ENCODE results near the gene TMEM185A.
"Not testable (repeated sequence)": the region's sequence is repeated elsewhere in the genome, so short reads cannot be mapped to it uniquely, and the experiment has no call there.

DNA sequence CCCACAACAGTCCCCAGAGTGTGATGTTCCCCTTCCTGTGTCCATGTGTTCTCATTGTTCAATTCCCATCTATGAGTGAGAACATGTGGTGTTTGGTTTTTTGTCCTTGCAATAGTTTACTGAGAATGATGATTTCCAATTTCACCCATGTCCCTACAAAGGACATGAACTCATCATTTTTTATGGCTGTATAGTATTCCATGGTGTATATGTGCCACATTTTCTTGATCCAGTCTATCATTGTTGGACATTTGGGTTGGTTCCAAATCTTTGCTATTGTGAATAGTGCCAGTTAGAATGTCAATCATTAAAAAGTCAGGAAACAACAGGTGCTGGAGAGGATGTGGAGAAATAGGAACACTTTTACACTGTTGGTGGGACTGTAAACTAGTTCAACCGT, 11.9 kb downstream of the TMEM185A start:
- TF ChIP-seq, protein P1, sequence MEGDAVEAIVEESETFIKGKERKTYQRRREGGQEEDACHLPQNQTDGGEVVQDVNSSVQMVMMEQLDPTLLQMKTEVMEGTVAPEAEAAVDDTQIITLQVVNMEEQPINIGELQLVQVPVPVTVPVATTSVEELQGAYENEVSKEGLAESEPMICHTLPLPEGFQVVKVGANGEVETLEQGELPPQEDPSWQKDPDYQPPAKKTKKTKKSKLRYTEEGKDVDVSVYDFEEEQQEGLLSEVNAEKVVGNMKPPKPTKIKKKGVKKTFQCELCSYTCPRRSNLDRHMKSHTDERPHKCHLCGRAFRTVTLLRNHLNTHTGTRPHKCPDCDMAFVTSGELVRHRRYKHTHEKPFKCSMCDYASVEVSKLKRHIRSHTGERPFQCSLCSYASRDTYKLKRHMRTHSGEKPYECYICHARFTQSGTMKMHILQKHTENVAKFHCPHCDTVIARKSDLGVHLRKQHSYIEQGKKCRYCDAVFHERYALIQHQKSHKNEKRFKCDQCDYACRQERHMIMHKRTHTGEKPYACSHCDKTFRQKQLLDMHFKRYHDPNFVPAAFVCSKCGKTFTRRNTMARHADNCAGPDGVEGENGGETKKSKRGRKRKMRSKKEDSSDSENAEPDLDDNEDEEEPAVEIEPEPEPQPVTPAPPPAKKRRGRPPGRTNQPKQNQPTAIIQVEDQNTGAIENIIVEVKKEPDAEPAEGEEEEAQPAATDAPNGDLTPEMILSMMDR (conservative IDR thresholded peaks at IDR 0.05 in 1 of 2, IDR thresholded peaks at IDR 0.05 in 1 of 2; ENCODE audit: extremely low read depth in 1 of 2, insufficient read depth in 1 of 2, low read depth in 1 of 2, low read length in 2 of 2), result not testable (repeated sequence)
- TF ChIP-seq EZH2 (IDR thresholded peaks at IDR 0.05; ENCODE audit: borderline replicate concordance, low read length), result not testable (repeated sequence)

All from mammary epithelial cell (primary cell).